A549 (cell line): Measurements from ENCODE around the gene C4orf50. TPM values are rescaled to one million over a fixed set of nuclear protein-coding genes. Genes with fewer than 3 reads are reported as not detected.

ENCODE experiments used
- ATAC-seq, 2 experiments: fragments of 200-7000 bp in 1 of 2; fragments of >200 bp in 1 of 2; cut with Nextera tagmentation in 1 of 2; cut with Tn5 transposase in 1 of 2; 3 replicates each; pipeline versions ENCODE4 v1.8.0 to v1.9.1; 2018 to 2020; ENCODE audit warnings: mild to moderate bottlenecking in 1 of 2, moderate library complexity in 1 of 2
- CTCF ChIA-PET: fragments of 300-600 bp; sonication (Branson Sonifier 250); formaldehyde crosslinking; extraction: SDS; loops from one replicate; lab custom pipeline; 2021; ENCODE audit warnings: antibody characterized with exemption, inconsistent platforms; lab: Yijun Ruan, JAX
- POLR2A ChIA-PET: fragments of 350-600 bp; formaldehyde crosslinking; extraction: SDS; loops from one replicate; lab custom pipeline; 2021; ENCODE audit warnings: antibody characterized with exemption, inconsistent platforms; lab: Yijun Ruan, JAX
- DNase-seq, 2 experiments: peaks; one replicate each; pipeline versions ENCODE4 v3.0.0 to v3.0.0-alpha.2; 2011 to 2016; ENCODE audit warnings: low read depth in 1 of 2, low spot score in 1 of 2
- FAIRE-seq: peaks from 2 replicates; lab custom pipeline; 2011; peaks lifted over from hg19 to GRCh38; lab: Jason Lieb, UNC
- H3K27ac ChIP-seq, 2 experiments: fragments of >200 bp; sonication (Bioruptor Twin); formaldehyde crosslinking; 3 replicates each; pipeline ENCODE4 v1.5.1; 2016 to 2017
- H3K4me1 ChIP-seq: fragments of >200 bp; sonication (Bioruptor Twin); formaldehyde crosslinking; 3 replicates; pipeline ENCODE4 v1.6.1; 2016
- H3K4me2 ChIP-seq: fragments of >200 bp; sonication (Bioruptor Twin); formaldehyde crosslinking; 3 replicates; pipeline ENCODE4 v1.6.1; 2016
- H3K4me3 ChIP-seq: fragments of >200 bp; sonication (Bioruptor Twin); formaldehyde crosslinking; 3 replicates; pipeline ENCODE4 v1.5.1; 2016
- H3K9me3 ChIP-seq: fragments of >200 bp; sonication (Bioruptor Twin); formaldehyde crosslinking; 3 replicates; pipeline ENCODE4 v1.6.1; 2016
- CBX8 ChIP-seq: fragments of 200-600 bp; sonication (generic); IDR thresholded peaks from 2 replicates; pipeline ENCODE4 v1.6.1; 2016
- CHD2 ChIP-seq: fragments of 150-350 bp; IDR thresholded peaks from 2 replicates; pipeline ENCODE4 v1.6.1; 2014; ENCODE audit warnings: low read length; ENCODE audit not compliant: partially characterized antibody
- EHF ChIP-seq: fragments of 250-450 bp; sonication (Bioruptor Pico); IDR thresholded peaks from 2 replicates; pipeline ENCODE4 v1.5.0; 2020; ENCODE audit warnings: mild to moderate bottlenecking
- EHMT2 ChIP-seq: fragments of 200-600 bp; sonication (generic); IDR thresholded peaks from 2 replicates; pipeline ENCODE4 v1.6.1; 2016; ENCODE audit warnings: antibody characterized with exemption, low read depth, mild to moderate bottlenecking, moderate library complexity
- FOSB ChIP-seq: fragments of 250-450 bp; sonication (Bioruptor Pico); IDR thresholded peaks from 2 replicates; pipeline ENCODE4 v1.5.0; 2020; ENCODE audit warnings: mild to moderate bottlenecking, moderate library complexity
- HEYL ChIP-seq: fragments of 250-450 bp; sonication (Bioruptor Pico); IDR thresholded peaks from 2 replicates; pipeline ENCODE4 v1.8.0; 2021; ENCODE audit warnings: mild to moderate bottlenecking, moderate library complexity
- HOXB5 ChIP-seq: fragments of 250-450 bp; sonication (Bioruptor Pico); IDR thresholded peaks from 2 replicates; pipeline ENCODE4 v1.5.0; 2020; ENCODE audit warnings: mild to moderate bottlenecking, moderate library complexity
- JUNB ChIP-seq: fragments of >200 bp; sonication (Bioruptor Twin); formaldehyde crosslinking; IDR thresholded peaks from 2 replicates; pipeline ENCODE4 v1.6.1; 2016
- KDM1A ChIP-seq: fragments of 200-600 bp; sonication (generic); IDR thresholded peaks from 2 replicates; pipeline ENCODE4 v1.6.1; 2016; ENCODE audit warnings: low read depth, mild to moderate bottlenecking
- NFE2L2 ChIP-seq: fragments of 150-350 bp; conservative IDR thresholded peaks from 2 replicates; pipeline ENCODE4 v1.6.1; 2014; ENCODE audit warnings: low read length
- POLR2A ChIP-seq: IDR thresholded peaks from 2 replicates; pipeline ENCODE4 v1.6.1; 2012; ENCODE audit warnings: mild to moderate bottlenecking, low read length
- POLR2AphosphoS2 ChIP-seq: conservative IDR thresholded peaks from 2 replicates; pipeline ENCODE4 v1.6.1; 2012; ENCODE audit warnings: low read length, improper control_type of control experiment, inconsistent platforms
- RAD21 ChIP-seq, 2 experiments: fragments of >200 bp in 1 of 2; sonication (Bioruptor Twin) in 1 of 2; formaldehyde crosslinking in 1 of 2; IDR thresholded peaks in 1 of 2; conservative IDR thresholded peaks in 1 of 2; 2 replicates in 1 of 2; 3 replicates in 1 of 2; pipeline ENCODE4 v1.6.1; 2012 to 2018; ENCODE audit warnings: inconsistent platforms in 1 of 2
- RARB ChIP-seq: fragments of 250-450 bp; sonication (Bioruptor Pico); IDR thresholded peaks from 2 replicates; pipeline ENCODE4 v1.8.0; 2021; ENCODE audit warnings: mild to moderate bottlenecking, moderate library complexity
- RFX5 ChIP-seq: fragments of 450-650 bp; IDR thresholded peaks from 2 replicates; pipeline ENCODE4 v1.7.1; 2014; ENCODE audit warnings: antibody characterized with exemption, mild to moderate bottlenecking, moderate library complexity
- RNF2 ChIP-seq: fragments of 200-600 bp; sonication (generic); IDR thresholded peaks from 2 replicates; pipeline ENCODE4 v1.6.1; 2016; ENCODE audit warnings: low read depth, mild to moderate bottlenecking, antibody characterized with exemption, moderate library complexity, borderline replicate concordance
- SREBF2 ChIP-seq: fragments of 450-650 bp; IDR thresholded peaks from 2 replicates; pipeline ENCODE4 v1.6.1; 2014; ENCODE audit warnings: mild to moderate bottlenecking, moderate library complexity
- WGBS: methylation state at CpG from one replicate; pipeline ENCODE4 v1.1.6; 2017; ENCODE audit errors: missing lambda C conversion rate; 5-methylcytosine and 5-hydroxymethylcytosine counted together
- polyA plus RNA-seq, 4 experiments: library from polyadenylated mRNA; depleted of rRNA in 3 of 4; stranded (reverse); fragments of >200 nt; fragmentation: RNase III in 1 of 4; extraction: RNeasy Plus Mini Kit Qiagen cat#74134 plus additional on column Dnase treatment in 1 of 4; gene quantifications; 2 replicates in 3 of 4; 3 replicates in 1 of 4; pipeline ENCODE4 v1.2.3, GENCODE V29; 2011 to 2017
- TF ChIP-seq, protein P1 (sequence below): fragments of >200 bp; sonication (Bioruptor Twin); formaldehyde crosslinking; IDR thresholded peaks from 2 replicates; pipeline ENCODE4 v1.6.1; 2016
- TF ChIP-seq, protein P2 (sequence below): IDR thresholded peaks from 2 replicates; pipeline ENCODE4 v1.6.1; 2012
- TF ChIP-seq, protein P3 (sequence below): fragments of 150-350 bp; IDR thresholded peaks from 2 replicates; pipeline ENCODE4 v1.6.1; 2014; ENCODE audit warnings: low read depth, mild to moderate bottlenecking, low read length
- TF ChIP-seq, protein P4 (sequence below): IDR thresholded peaks from 2 replicates; pipeline ENCODE4 v1.6.1; 2012
- TF ChIP-seq, protein P5 (sequence below): fragments of 250-450 bp; sonication (Bioruptor Pico); IDR thresholded peaks from 2 replicates; pipeline ENCODE4 v1.5.0; 2020; ENCODE audit warnings: low read depth, mild to moderate bottlenecking, moderate library complexity
- TF ChIP-seq, protein P6 (sequence below): IDR thresholded peaks from 2 replicates; pipeline ENCODE4 v1.6.1; 2012; ENCODE audit warnings: low read depth, borderline replicate concordance
- TF ChIP-seq, protein P7 (sequence below): fragments of 200-600 bp; sonication (generic); IDR thresholded peaks from 2 replicates; pipeline ENCODE4 v1.6.1; 2016; ENCODE audit warnings: antibody characterized with exemption, mild to moderate bottlenecking, moderate library complexity

C4orf50 gene
- polyA plus RNA-seq, 2 of the 4 experiments (the other 2 are of a cell fraction): not detected

DNA sequence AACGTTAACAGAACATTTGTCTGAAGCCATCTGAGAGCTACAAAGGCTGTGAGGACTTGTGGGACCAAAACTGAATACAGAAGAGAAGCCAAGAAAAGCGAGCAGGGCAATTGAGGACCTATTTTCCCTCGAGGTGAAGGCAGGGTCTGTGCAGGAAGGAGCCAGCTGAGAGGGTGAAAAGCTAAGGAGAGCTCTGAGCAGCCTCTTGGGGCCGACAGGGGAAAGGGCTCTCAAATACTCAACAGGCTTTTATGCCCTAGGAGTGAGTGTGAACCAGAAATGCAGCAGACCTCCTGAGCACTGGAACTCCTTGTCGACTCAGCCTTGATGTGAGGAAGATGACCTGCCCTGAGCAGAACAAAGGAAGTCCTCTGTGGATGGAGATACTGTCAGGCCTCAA lies 54.2 kb downstream of the C4orf50 start:
- ChIA-PET CTCF (interaction anchor here (0.7 to 1.6 kb wide), 3 partner anchors 9 to 34 kb away, joined by 3 to 5 read pairs (median 4); no protein-coding TSS in a partner anchor), POLR2A (no interaction called here)
- WGBS: 10% methylated on average over 5 of the region's 5 CpGs
- TF ChIP-seq, protein P1, sequence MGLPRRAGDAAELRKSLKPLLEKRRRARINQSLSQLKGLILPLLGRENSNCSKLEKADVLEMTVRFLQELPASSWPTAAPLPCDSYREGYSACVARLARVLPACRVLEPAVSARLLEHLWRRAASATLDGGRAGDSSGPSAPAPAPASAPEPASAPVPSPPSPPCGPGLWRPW: no peak
- no peak for TF ChIP-seq RNF2
- no peak for TF ChIP-seq HOXB5
- TF ChIP-seq, protein P2, sequence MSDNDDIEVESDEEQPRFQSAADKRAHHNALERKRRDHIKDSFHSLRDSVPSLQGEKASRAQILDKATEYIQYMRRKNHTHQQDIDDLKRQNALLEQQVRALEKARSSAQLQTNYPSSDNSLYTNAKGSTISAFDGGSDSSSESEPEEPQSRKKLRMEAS: no peak
- TF ChIP-seq EHMT2: no peak
- no peak for TF ChIP-seq FOSB (CRISPR knock-in tag)
- TF ChIP-seq, protein P3, sequence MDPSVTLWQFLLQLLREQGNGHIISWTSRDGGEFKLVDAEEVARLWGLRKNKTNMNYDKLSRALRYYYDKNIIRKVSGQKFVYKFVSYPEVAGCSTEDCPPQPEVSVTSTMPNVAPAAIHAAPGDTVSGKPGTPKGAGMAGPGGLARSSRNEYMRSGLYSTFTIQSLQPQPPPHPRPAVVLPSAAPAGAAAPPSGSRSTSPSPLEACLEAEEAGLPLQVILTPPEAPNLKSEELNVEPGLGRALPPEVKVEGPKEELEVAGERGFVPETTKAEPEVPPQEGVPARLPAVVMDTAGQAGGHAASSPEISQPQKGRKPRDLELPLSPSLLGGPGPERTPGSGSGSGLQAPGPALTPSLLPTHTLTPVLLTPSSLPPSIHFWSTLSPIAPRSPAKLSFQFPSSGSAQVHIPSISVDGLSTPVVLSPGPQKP: no peak
- no peak for TF ChIP-seq JUNB
- TF ChIP-seq CHD2: no peak
- TF ChIP-seq RAD21 (conservative IDR thresholded peaks at IDR 0.05 in 1 of 2, IDR thresholded peaks at IDR 0.05 in 1 of 2): no peak
- no peak for TF ChIP-seq SREBF2
- no peak for TF ChIP-seq HEYL (CRISPR knock-in tag)
- TF ChIP-seq KDM1A: no peak
- H3K4me1 ChIP-seq: no peaks in the 10 kb centered on the region
- H3K9me3 ChIP-seq: no peaks in the 10 kb centered on the region
- FAIRE-seq: no peak
- DNase-seq: no peak
- no peak overlapping the region for H3K27ac ChIP-seq
- H3K4me2 ChIP-seq: no peak overlapping the region
- H3K4me3 ChIP-seq: no peak overlapping the region
- no peak for ATAC-seq

DNA sequence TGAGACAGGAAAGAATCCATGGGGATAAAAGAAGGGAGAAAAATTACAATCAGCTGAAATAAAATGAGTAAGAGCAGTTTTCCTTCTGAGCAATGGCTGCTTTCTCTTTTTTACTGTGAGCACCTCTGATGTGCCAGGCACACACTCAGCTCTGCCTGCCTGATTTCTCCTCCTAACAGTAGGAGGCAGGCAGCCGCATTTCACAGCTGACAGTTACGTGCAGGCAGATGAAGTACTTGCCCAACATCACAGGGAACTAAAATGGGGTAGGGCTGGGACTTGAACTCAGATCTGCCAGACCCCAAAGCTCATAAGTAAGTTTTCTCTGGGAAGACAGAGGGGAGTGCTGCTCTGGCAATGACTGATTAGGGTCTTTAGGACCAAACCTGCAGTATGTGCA lies 54.6 kb downstream of the C4orf50 start:
- WGBS: 30% methylated on average over 2 of the region's 2 CpGs
- DNase-seq: no peak
- 0 out of 6 replicates have a peak, but pooled peaks of 1 of the 2 experiments have one; percentile 45 for ATAC-seq
- no peak for FAIRE-seq
- Histone ChIP-seq H3K4me2 (no peak overlapping the region), H3K27ac (no peak overlapping the region), H3K9me3 (no peaks in the 10 kb centered on the region), H3K4me3 (no peak overlapping the region), H3K4me1 (no peaks in the 10 kb centered on the region)
- TF ChIP-seq, protein P4, sequence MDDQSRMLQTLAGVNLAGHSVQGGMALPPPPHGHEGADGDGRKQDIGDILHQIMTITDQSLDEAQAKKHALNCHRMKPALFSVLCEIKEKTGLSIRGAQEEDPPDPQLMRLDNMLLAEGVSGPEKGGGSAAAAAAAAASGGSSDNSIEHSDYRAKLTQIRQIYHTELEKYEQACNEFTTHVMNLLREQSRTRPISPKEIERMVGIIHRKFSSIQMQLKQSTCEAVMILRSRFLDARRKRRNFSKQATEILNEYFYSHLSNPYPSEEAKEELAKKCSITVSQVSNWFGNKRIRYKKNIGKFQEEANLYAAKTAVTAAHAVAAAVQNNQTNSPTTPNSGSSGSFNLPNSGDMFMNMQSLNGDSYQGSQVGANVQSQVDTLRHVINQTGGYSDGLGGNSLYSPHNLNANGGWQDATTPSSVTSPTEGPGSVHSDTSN: no peak
- TF ChIP-seq, protein P5, sequence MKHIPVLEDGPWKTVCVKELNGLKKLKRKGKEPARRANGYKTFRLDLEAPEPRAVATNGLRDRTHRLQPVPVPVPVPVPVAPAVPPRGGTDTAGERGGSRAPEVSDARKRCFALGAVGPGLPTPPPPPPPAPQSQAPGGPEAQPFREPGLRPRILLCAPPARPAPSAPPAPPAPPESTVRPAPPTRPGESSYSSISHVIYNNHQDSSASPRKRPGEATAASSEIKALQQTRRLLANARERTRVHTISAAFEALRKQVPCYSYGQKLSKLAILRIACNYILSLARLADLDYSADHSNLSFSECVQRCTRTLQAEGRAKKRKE (CRISPR knock-in tag): no peak
- no peak for TF ChIP-seq SREBF2
- TF ChIP-seq, protein P3: no peak
- TF ChIP-seq, protein P6, sequence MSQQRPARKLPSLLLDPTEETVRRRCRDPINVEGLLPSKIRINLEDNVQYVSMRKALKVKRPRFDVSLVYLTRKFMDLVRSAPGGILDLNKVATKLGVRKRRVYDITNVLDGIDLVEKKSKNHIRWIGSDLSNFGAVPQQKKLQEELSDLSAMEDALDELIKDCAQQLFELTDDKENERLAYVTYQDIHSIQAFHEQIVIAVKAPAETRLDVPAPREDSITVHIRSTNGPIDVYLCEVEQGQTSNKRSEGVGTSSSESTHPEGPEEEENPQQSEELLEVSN: no peak
- no peak for TF ChIP-seq RARB
- no peak for TF ChIP-seq POLR2AphosphoS2
- no peak for TF ChIP-seq POLR2A
- no peak for TF ChIP-seq EHF (CRISPR knock-in tag)
- TF ChIP-seq RFX5: no peak
- TF ChIP-seq NFE2L2: no peak
- no peak for TF ChIP-seq CBX8
- TF ChIP-seq, protein P7, sequence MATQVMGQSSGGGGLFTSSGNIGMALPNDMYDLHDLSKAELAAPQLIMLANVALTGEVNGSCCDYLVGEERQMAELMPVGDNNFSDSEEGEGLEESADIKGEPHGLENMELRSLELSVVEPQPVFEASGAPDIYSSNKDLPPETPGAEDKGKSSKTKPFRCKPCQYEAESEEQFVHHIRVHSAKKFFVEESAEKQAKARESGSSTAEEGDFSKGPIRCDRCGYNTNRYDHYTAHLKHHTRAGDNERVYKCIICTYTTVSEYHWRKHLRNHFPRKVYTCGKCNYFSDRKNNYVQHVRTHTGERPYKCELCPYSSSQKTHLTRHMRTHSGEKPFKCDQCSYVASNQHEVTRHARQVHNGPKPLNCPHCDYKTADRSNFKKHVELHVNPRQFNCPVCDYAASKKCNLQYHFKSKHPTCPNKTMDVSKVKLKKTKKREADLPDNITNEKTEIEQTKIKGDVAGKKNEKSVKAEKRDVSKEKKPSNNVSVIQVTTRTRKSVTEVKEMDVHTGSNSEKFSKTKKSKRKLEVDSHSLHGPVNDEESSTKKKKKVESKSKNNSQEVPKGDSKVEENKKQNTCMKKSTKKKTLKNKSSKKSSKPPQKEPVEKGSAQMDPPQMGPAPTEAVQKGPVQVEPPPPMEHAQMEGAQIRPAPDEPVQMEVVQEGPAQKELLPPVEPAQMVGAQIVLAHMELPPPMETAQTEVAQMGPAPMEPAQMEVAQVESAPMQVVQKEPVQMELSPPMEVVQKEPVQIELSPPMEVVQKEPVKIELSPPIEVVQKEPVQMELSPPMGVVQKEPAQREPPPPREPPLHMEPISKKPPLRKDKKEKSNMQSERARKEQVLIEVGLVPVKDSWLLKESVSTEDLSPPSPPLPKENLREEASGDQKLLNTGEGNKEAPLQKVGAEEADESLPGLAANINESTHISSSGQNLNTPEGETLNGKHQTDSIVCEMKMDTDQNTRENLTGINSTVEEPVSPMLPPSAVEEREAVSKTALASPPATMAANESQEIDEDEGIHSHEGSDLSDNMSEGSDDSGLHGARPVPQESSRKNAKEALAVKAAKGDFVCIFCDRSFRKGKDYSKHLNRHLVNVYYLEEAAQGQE: no peak
- ChIA-PET CTCF (interaction anchor here (0.7 to 1.6 kb wide), 4 partner anchors 9 to 37 kb away, joined by 3 to 5 read pairs (median 4); no protein-coding TSS in a partner anchor), POLR2A (no interaction called here)
